Measurements from ENCODE around the gene MICU1.

DNA sequence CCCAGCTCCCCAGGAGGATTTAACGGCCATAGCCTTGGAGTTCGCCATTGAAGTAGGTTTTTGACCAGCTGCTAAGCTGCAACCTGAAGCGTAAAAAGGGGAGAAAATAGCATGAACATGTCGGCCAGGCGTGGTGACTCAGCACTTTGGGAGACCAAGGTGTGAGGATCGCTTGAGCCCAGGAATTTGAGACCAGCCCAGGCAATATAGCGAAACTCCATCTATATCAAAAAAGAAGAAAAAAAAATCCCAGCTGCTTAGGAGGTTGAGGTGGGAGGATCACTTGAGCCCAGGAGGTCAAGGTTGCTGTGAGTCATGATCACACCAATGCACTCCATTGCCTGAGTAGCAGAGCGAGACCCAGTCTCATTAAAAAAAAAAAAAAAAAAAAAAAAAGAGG, 33.8 kb upstream of the MICU1 start:
- no peak for TF ChIP-seq ZFP30 (CRISPR knock-in tag; IDR thresholded peaks at IDR 0.05)
- TF ChIP-seq, protein P1, sequence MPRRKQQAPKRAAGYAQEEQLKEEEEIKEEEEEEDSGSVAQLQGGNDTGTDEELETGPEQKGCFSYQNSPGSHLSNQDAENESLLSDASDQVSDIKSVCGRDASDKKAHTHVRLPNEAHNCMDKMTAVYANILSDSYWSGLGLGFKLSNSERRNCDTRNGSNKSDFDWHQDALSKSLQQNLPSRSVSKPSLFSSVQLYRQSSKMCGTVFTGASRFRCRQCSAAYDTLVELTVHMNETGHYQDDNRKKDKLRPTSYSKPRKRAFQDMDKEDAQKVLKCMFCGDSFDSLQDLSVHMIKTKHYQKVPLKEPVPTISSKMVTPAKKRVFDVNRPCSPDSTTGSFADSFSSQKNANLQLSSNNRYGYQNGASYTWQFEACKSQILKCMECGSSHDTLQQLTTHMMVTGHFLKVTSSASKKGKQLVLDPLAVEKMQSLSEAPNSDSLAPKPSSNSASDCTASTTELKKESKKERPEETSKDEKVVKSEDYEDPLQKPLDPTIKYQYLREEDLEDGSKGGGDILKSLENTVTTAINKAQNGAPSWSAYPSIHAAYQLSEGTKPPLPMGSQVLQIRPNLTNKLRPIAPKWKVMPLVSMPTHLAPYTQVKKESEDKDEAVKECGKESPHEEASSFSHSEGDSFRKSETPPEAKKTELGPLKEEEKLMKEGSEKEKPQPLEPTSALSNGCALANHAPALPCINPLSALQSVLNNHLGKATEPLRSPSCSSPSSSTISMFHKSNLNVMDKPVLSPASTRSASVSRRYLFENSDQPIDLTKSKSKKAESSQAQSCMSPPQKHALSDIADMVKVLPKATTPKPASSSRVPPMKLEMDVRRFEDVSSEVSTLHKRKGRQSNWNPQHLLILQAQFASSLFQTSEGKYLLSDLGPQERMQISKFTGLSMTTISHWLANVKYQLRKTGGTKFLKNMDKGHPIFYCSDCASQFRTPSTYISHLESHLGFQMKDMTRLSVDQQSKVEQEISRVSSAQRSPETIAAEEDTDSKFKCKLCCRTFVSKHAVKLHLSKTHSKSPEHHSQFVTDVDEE (CRISPR knock-in tag; IDR thresholded peaks at IDR 0.05): no peak
- TF ChIP-seq OSR1 (CRISPR knock-in tag; IDR thresholded peaks at IDR 0.05): no peak
- TF ChIP-seq SNAI2 (CRISPR knock-in tag; IDR thresholded peaks at IDR 0.05): no peak
- TF ChIP-seq PPARA (CRISPR knock-in tag; IDR thresholded peaks at IDR 0.05; ENCODE audit: borderline replicate concordance): no peak
- no peak for TF ChIP-seq ARNTL (CRISPR knock-in tag; IDR thresholded peaks at IDR 0.05; ENCODE audit: borderline replicate concordance, low read depth)
- no peak for TF ChIP-seq ZNF70 (CRISPR knock-in tag; IDR thresholded peaks at IDR 0.05)
- no peak for TF ChIP-seq GLIS3 (CRISPR knock-in tag; IDR thresholded peaks at IDR 0.05)
- TF ChIP-seq ZNF565 (CRISPR knock-in tag; conservative IDR thresholded peaks at IDR 0.05; ENCODE audit: low read depth): no peak
- no peak for TF ChIP-seq TCF4 (CRISPR knock-in tag; IDR thresholded peaks at IDR 0.05; ENCODE audit: borderline replicate concordance)
- TF ChIP-seq, protein P2, sequence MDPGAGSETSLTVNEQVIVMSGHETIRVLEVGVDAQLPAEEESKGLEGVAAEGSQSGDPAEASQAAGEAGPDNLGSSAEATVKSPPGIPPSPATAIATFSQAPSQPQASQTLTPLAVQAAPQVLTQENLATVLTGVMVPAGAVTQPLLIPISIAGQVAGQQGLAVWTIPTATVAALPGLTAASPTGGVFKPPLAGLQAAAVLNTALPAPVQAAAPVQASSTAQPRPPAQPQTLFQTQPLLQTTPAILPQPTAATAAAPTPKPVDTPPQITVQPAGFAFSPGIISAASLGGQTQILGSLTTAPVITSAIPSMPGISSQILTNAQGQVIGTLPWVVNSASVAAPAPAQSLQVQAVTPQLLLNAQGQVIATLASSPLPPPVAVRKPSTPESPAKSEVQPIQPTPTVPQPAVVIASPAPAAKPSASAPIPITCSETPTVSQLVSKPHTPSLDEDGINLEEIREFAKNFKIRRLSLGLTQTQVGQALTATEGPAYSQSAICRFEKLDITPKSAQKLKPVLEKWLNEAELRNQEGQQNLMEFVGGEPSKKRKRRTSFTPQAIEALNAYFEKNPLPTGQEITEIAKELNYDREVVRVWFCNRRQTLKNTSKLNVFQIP (CRISPR knock-in tag; IDR thresholded peaks at IDR 0.05; ENCODE audit: borderline replicate concordance, low read depth): no peak
- TF ChIP-seq RARB (CRISPR knock-in tag; IDR thresholded peaks at IDR 0.05): no peak
- no peak for TF ChIP-seq CSDC2 (CRISPR knock-in tag; IDR thresholded peaks at IDR 0.05)
